ENCODE measurements around the gene TM4SF20. TPM values are rescaled to one million over a fixed set of nuclear protein-coding genes. Genes with fewer than 3 reads are reported as not detected.

Gene TM4SF20
- total and polyA plus RNA-seq, 10 of the 15 experiments (the other 5 are each of a cell fraction or from before 2014, with no cell fraction given): 0.04 to 0.07 TPM; not detected in 8

DNA sequence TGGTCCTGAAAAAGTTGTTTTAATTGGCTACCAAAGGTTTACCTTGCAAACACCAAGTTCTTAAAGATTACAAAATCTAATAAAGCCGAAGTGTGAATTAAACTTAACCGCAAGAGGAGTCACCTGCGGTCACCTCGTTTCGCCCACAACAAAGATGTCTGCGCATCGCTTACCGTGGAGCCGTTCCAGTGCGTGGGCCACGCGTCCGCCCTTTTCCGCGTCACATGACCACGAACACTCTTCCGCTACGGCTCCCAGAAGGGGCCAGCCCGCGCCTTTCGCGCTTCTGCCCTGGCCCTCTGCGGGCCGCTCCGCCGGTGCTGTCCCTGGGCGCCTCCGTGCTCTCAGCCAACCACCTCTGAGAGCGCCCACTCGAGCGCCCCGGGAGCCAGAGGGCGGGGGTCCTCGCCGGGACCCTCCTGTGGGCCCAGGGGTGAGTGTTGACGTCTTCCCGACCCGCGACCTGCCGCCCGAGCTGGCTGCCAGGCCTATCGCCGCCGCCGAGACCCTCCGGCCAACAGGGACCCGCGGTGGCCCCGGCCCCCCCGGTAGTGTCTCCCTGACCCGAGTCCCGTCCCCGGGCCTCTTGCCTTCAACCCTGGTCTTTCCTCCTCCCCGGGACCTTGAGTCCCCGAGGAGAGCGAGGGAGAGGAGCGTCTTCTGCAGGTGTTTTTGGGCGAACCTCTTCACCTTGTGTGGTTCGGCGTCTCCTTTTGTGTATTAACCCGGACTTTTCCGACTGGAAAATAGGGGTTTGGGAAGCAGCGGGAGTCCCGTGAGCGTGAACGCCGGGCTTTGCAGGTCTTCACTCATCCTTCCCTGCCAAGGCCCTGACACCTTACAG lies 53.9 kb downstream of the TM4SF20 start, which contains the start of gene MFF (continued):
- TF ChIP-seq PKNOX1 (IDR thresholded peaks at IDR 0.05) (no peak), CREB1 (IDR thresholded peaks at IDR 0.05; ENCODE audit: low read depth) (peak; percentile 87), REST (IDR thresholded peaks at IDR 0.05; ENCODE audit: low read depth, low read length) (peak; percentile 43; the same call in 1 of the 2 replicates), NR2C2 (IDR thresholded peaks at IDR 0.05; ENCODE audit: borderline replicate concordance, control insufficient read depth, insufficient read length, low read depth) (no peak), EGR1 (IDR thresholded peaks at IDR 0.05; ENCODE audit: borderline replicate concordance in 1 of 2, low read depth in 2 of 2, low read length in 2 of 2) (peak in 1 of 2 experiments; percentile 92; a peak in 2 of 3 replicates), TAF1 (IDR thresholded peaks at IDR 0.05; ENCODE audit: borderline replicate concordance, low read depth, low read length) (peak; percentile 59), NFXL1 (IDR thresholded peaks at IDR 0.05; ENCODE audit: borderline replicate concordance) (no peak), CEBPB (IDR thresholded peaks at IDR 0.05; ENCODE audit: borderline replicate concordance in 1 of 2, low read depth in 2 of 2, low read length in 2 of 2) (no peak)
- TF ChIP-seq, protein P1, sequence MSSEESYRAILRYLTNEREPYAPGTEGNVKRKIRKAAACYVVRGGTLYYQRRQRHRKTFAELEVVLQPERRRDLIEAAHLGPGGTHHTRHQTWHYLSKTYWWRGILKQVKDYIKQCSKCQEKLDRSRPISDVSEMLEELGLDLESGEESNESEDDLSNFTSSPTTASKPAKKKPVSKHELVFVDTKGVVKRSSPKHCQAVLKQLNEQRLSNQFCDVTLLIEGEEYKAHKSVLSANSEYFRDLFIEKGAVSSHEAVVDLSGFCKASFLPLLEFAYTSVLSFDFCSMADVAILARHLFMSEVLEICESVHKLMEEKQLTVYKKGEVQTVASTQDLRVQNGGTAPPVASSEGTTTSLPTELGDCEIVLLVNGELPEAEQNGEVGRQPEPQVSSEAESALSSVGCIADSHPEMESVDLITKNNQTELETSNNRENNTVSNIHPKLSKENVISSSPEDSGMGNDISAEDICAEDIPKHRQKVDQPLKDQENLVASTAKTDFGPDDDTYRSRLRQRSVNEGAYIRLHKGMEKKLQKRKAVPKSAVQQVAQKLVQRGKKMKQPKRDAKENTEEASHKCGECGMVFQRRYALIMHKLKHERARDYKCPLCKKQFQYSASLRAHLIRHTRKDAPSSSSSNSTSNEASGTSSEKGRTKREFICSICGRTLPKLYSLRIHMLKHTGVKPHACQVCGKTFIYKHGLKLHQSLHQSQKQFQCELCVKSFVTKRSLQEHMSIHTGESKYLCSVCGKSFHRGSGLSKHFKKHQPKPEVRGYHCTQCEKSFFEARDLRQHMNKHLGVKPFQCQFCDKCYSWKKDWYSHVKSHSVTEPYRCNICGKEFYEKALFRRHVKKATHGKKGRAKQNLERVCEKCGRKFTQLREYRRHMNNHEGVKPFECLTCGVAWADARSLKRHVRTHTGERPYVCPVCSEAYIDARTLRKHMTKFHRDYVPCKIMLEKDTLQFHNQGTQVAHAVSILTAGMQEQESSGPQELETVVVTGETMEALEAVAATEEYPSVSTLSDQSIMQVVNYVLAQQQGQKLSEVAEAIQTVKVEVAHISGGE (CRISPR knock-in tag; IDR thresholded peaks at IDR 0.05): no peak; the same call in 1 of the 2 replicates
- TF ChIP-seq, protein P2, sequence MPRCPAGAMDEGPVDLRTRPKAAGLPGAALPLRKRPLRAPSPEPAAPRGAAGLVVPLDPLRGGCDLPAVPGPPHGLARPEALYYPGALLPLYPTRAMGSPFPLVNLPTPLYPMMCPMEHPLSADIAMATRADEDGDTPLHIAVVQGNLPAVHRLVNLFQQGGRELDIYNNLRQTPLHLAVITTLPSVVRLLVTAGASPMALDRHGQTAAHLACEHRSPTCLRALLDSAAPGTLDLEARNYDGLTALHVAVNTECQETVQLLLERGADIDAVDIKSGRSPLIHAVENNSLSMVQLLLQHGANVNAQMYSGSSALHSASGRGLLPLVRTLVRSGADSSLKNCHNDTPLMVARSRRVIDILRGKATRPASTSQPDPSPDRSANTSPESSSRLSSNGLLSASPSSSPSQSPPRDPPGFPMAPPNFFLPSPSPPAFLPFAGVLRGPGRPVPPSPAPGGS (IDR thresholded peaks at IDR 0.05; ENCODE audit: borderline replicate concordance, insufficient read depth, low read depth, low read length, poor library complexity, severe bottlenecking): no peak

Measured in GM12878 (cell line).